Measurements from ENCODE around the gene LRRC70. TPM values are rescaled to one million over a fixed set of nuclear protein-coding genes. Genes with fewer than 3 reads are reported as not detected.

Gene LRRC70, protein sequence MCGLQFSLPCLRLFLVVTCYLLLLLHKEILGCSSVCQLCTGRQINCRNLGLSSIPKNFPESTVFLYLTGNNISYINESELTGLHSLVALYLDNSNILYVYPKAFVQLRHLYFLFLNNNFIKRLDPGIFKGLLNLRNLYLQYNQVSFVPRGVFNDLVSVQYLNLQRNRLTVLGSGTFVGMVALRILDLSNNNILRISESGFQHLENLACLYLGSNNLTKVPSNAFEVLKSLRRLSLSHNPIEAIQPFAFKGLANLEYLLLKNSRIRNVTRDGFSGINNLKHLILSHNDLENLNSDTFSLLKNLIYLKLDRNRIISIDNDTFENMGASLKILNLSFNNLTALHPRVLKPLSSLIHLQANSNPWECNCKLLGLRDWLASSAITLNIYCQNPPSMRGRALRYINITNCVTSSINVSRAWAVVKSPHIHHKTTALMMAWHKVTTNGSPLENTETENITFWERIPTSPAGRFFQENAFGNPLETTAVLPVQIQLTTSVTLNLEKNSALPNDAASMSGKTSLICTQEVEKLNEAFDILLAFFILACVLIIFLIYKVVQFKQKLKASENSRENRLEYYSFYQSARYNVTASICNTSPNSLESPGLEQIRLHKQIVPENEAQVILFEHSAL
- total RNA-seq, result 0.72 and 1.5 TPM in 2 replicates

DNA sequence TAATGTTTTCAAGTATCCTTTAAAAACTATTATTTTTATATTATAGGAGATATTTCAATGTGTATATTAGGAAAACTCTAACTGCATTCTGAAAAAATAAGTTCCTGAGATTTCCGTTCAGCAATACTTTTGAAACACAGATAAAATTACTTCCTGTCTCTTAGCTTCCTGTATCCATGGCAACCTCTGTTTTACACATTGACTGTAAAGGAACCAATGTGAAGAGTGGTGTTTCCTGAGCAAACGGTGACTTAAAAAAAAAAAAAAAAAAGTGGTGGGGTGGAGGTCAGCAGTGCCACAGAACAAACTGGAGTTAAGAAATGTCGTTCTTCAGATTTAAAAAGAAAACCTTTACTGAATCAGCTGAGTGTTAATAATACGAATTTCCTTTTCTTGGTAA, at the start of gene LRRC70:
TSS of gene LRRC70 (plus strand) at position 280 of the 400 bp plus-strand sequence. CDS start 620 bp downstream, outside the sequence.

Other genes starting within 250 kb of the LRRC70 start
- gene DIMT1, start 174.9 kb upstream of the LRRC70 start, total RNA-seq, result 32.0 and 48.2 TPM in 2 replicates
- gene IPO11, start 166.1 kb upstream of the LRRC70 start, total RNA-seq, result 19.2 and 23.4 TPM in 2 replicates

Data from tracheal epithelial cell (primary cell).